ENCODE data around the gene PPY.
"Not testable (repeated sequence)": the region's sequence is repeated elsewhere in the genome, so short reads cannot be mapped to it uniquely, and the experiment has no call there.

PPY gene, protein sequence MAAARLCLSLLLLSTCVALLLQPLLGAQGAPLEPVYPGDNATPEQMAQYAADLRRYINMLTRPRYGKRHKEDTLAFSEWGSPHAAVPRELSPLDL

DNA sequence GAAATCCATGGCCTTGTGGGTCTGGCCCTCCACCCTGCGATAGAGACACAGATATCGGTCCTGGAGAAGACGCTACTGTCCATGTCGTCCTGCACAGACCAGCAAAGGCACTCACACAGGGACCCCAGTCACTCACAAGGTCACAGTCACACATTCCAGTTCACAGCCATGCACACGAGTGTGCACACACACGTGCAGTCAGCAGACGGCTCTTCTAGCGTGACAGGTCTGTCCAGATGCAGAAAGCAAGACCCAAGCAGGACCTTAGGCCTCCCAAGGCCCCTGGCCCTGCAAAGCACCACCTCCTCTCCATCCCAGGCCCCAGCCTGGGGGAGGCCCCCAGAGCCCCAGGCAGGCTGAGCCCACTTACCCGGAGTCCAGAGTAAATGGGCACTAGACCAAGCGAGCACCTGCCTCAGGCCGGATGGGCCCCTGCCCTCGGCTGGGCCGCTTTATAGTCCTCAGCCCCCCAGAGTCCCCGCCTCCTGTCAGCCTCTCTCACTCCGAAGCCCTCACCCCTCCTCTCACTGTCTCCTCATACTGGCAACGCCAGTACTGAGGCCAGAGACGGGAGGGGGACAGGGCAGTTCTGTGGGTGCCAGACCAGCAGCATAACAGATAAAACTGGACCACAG is at the start of gene PPY:
Gene PPY, minus strand, starts transcription at position 426 of the 635 bp plus-strand sequence. CDS start 822 bp downstream, outside the sequence.
- DNase-seq (ENCODE audit: low spot score): no peak

DNA sequence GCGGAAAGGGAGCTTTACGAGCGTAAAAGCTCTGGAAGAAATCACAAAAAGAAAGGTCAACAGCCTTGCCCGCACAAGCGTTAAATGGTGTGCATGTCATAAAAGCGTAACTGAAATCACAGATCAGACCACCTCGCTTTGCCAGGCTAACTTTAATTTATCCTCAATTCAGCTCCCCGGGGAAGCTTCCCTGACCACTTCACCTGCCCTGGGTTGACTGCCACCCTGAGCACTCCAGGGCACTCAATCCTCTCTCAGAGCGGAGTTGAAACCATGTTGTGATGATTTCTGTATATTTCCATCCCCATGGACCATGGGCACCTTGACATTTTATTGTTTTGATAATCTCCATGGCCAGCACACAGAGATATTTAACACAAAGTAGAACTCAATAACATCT is 46.0 kb upstream of the PPY start:
- no peak for DNase-seq (ENCODE audit: low spot score)

DNA sequence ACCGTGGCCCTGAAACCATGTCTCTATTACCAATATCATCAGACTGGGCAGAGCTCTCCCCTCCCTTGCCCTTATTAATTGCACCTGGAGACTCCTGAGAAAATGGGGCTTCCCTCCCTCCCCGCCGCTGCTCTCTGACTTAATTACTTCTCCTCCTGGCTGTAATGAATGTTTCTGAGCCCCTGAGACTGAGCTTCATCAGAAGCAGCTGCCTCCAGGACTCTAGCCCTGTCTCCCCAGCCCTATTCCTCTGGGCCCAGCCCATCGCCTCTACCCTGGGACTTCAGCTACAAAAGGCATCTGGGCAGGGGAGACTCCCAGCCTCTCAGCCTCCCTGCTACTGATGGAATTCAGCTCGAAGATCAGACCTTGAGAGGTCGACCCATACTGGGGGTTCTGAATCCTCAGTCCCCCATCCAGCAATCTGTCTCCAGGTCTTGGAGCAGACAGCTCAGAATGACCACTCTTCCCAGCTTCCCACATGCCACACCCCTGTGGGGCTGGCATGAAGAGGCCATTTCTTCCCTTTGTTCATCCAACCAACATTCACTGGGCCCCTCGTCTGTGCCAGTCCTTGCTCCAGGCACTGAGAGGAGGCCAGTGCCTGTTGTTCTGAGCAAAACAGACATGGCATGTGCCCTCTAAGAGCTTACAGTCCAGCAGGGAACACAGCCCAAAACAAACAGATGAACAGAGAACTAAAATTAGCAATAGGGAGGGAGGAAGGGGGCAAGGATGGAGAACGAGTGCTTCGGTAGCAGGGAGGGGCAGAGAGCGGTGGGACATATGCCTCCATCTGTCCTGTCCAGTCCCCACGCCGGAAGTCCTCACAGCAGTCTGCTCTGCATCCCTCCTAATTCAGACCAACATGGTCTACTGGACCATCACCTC is 45.1 kb upstream of the PPY start:
- no peak for DNase-seq (ENCODE audit: low spot score)

DNA sequence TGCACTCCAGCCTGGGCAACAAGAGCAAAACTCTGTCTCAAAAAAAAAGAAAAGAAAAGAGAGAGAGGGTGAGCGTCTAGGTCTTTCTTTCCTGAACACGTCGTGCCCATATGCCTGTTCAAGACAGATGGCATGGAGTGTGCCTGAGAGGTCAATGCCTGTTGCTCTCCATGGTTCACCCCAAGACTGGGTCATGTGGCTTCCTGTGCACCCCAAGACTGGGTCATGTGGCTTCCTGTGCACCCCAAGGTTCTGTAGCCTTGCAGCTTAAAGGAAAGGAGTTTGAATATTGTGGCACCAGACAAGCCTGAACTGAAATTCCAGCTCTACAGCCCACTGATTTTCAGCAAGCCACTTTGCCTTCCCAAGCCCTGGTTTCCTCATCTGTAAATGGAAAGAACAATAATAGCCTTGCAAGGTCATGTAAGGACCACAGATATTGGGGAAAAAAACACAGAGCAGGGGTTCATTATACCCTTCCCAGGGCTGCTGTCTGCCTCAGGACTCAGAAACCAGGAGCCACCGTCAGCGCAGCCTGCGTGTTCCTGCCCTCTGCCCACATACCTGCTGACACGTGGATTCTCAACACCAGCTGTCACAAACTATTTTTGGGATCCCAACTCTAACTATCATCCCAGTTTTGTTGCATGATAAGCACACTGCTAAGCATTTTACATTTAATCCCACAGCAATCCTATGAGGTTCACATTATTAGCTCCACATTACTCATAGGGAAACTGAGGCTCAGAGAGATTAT is 44.1 kb upstream of the PPY start:
- DNase-seq (ENCODE audit: low spot score): no peak

DNA sequence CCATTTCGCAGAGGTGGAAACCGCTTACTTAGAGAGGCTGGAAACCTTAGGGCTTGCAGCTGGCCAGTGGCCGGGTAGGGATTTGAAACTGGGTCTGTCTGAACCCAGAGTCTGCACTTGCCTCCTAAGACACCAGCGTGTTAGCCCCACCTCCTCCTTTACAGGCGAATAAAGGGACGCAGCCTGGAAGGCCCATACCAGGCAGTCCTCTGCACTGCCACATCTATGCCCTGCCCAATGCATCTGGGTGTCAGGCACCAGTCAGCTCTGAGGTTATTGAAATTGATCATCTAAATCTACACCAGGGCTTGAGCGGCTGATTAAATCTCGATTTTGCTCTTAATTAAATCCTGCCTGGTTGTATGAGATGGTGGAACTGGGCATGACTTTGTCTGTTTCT is 42.2 kb upstream of the PPY start:
- no peak for DNase-seq (ENCODE audit: low spot score)

DNA sequence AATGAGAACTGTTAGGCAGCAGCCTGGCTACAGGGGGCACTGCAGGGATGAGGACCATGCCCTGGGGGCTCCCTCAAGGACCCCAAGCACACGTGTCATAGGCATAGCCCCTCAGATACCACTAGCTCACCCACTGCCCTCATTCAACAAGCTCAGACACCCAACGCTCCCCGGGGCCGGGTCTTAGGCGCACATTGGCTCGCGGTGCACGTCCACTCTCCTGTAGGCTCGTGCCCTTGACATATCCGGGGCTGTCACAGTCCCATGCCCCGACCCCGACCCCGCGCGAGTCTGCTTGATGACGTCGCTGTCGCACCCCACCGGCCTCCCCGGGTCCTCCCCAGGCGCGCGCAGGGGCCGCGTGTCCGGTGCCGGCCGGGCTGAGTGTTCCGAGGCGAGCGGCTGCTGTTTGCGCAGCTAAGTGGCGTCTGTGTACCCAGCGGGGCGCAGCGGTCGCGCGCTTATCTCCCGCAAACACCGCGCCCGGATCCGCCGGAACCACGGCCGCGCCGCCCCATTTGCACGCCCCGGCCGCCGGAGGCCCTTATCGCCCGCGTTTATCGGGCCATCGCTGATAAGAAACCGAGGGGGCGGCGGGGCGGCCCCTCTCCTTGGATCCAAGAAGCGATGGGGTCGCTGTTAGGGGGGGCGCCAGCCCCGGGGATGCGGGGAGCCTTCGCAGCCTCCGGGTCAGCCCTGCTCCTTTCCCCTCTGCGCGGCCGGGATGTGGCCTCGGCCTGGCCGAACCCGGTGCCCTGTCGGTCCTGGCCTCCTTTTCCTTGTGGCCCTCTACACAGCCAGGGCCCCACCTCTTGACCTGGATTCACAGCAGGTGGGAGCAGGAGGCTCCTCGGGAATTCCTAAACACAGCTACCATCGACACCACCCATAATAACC is 41.5 kb upstream of the PPY start:
- no peak for DNase-seq (ENCODE audit: low spot score)

DNA sequence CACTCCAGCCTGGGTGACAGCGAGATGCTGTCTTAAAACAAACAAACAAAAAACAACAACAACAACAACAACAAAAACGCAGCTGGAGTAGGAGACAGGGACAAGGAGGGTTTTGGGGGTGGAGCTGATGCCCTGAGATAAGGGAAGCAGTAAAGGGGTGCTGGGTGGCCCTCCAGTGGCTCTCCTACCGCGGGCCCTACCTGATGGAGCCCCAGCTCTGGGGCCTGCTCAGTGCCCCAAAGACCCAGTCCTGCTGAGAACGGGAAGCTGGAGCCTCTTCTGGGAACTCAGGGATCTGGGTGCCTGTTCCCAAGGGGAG is 40.9 kb upstream of the PPY start:
- DNase-seq (ENCODE audit: low spot score): no peak

DNA sequence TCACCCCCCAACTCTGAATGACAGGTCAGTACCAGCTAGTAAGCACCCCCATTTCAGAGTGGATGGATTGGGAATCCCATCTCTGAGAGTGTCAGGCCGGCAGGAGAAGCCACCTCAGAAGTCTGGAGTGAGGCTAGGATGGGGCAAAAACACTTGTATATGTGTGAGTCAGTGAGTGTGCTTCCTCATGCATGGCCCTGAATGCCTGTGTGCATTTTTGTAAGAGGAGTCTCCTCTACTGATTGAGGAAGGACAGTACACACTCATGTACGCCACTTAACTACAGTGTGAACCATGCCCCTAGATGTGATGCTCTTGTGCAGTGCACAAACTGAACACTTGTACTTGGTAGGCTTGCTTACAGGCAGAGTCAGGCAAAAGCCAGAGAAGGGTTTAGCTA is 39.9 kb upstream of the PPY start:
- DNase-seq (ENCODE audit: low spot score): no peak

DNA sequence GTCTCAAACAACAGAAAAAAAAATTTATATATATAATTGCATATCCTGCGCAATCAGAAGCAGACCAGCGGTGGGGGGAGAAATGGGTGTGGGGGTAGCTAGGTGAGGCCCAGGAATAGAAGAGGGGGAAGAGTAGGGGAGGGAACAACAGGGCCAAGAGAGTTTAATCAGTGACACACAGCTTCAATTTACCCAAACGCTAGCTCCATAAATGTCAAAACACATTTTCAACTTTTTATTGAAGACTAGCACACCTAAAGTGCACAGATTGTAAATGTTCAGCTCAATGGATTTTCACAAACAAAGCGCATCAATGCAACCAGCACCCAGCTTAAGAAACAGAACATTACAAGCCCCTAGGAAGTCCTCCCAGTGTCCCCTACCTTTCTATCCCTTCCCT is 37.4 kb upstream of the PPY start:
- no peak for DNase-seq (ENCODE audit: low spot score)

DNA sequence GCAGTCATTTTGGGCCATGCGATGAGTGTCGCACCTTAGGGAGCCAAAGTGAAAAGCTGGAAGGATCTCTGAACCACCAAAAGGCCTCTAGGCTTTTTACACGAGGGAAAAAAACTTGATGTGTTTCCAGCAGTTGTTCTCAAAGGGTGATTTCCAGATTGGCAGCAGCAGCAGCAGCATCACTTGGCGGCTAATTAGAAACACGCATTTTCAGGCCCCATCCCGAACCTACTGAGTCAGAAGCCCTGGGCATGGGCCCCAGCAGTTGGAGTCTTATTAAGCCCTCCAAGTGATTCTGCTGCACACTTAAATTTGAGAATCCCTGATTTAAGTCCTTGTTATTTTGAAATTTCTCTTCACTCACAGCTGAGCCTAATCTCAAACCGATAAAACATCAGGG is 36.7 kb upstream of the PPY start:
- no peak for DNase-seq (ENCODE audit: low spot score)

DNA sequence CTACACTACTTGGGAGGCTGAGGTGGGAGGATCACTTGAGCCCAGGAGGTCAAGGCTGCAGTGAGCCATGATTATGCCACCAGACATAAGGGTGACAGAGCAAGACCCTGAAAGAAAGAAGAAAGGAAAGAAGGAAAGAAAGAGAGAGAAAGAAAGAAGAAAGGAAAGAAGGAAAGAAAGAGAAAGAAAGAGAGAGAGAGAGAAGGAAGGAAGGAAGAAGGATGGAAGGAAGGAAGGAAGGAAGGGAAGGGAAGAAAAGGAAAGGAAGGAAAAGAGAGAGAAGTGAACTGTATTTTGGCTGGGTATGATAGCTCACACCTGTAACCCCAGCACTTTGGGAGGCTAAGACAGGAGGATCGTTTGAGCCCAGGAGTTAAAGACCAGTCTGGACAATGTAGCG is 35.8 kb upstream of the PPY start:
- no peak for DNase-seq (ENCODE audit: low spot score)

DNA sequence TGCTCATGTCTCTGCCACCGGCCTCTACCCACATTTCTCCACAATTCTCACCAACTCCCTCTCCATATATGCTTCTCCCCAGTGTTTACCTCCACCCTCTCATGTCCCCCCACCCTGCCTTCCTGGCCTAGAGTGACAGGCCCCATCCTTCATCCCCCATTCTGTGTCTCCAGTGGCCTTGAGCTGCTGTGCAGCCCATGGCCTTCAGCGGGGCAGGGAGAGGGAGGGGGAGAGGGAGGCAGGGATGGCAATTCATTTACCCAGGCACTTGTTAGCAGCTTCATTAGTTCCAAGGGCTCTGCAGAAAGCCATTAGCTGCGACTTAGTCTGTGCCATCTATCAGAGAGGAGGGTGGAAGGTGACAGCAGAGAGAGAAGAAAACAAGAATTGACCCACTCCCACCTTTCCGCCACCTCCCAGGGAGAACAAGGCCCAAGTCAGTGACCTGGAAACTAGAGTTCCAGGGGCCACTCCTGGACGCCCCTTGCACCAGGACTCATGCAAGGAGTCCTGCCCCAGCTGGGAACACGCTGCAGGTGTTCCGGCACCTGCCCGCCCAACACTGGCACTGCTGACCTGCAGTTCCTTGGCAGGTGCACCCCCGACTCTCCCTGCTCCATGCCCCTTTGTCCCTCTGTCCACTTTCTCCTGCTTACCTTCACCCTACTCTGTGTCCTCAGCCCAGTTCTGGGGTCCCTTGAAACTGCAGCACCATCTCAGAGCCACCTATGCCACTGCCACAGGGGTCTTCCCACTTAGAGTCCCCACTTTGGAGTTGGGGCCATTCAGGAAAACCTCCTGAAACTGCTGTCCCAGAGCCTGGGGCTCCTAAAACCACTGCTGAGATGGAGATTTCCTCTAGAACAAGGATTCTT is 34.9 kb upstream of the PPY start:
- no peak for DNase-seq (ENCODE audit: low spot score)

DNA sequence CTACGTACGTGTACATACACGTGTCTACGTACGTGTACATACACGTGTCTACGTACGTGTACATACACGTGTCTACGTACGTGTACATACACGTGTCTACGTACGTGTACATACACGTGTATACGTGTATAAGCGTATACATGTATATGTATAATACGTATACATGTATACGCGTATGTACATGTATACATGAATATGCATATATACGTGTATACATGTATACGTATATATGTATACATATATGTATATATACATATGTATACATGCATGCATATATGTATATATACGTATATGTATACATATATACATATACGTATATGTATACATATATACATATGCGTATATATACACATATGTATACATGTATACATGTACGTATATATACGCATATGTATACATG is 33.6 kb upstream of the PPY start:
- no peak for DNase-seq (ENCODE audit: low spot score)

DNA sequence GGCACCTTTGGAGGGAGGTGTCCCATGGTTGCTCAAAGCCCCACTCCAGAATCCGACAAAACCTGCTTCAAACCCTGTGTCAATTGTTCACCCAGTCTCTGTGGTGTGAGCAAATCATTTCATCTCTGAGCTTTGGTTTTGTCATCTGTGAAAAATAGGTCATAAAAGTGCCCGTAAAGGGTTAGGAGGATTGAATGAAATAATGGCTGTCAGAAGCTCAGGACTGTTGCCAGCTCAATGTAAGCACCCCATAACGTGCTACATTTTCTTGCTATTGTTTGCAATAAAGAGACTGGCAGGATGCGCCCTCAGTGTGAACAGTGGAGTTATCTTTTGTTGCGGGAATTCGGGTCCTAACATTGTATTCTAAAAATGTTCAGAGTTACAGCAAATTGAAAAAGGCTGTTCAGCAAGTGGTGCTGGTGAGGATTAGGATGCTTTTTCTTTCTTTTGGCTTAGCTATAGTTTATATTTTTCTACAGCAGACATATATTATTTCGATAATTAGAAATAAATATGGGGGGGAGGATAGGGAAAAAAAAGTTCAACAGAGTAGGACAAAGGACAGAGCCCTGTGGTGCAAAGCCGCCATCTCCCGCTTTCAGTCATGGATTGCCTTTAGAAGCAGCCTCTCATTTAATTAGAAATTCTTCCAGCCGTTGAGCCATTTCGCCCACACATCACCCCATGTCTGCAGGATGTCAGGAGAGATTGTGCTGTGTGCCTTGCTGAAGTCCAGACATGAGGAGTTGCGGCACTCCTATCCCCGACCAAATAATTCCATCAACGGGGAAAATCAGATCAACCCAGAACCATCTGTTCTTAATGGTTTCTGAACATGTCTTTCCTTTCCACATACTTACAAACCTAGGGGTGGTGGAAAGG is 32.3 kb upstream of the PPY start:
- no peak for DNase-seq (ENCODE audit: low spot score)

DNA sequence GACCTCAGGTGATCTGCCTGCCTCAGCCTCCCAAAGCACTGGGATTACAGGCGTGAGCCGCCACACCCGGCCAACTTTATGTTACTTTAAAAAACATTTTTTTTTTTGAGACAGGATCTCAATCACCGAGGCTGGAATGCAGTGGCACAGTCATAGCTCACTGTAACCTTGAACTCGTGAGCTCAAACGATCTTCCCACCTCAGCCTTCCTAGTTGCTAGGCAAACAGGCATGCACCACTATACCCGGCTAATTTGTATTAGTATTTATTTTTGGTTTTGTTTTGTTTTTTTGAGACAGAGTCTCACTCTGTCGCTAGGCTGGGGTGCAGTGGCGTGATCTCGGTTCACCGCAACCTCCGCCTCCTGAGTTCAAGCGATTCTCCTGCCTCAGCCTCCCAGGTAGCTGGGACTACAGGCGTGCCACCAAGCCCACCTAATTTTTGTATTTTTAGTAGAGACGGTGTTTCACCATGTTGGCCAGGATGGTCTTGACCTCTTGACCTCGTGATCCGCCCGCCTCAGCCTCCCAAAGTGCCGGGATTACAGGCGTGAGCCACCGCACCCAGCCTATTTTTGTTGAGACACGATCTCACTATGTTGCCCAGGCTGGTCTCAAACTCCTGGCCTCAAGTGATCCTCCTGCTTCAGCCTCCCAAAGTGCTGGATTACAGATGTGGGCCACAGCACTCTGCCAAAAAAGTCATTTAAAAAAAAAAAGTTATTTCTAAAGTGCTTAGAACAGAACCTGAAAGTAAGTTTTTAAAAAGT is 30.4 kb upstream of the PPY start:
- DNase-seq (ENCODE audit: low spot score): not testable (repeated sequence)

DNA sequence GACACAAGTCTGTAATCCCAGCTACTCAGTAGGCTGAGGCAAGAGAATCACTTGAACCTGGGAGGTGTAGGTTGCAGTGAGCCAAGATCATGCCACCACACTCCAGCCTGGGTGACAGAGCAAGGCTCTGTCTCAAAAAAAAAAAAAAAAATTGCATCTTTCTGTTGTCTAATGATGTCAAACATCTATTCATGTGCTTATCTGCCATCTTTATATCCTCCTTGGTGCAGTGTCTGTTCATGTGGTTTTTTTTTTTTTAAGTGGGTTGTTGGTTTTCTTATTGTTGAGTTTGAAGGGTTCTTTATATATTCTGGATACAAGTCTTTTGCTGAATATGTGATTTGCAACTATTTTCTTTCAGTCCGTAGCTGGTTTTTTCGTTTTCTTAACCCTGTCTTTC is 29.2 kb upstream of the PPY start:
- DNase-seq (ENCODE audit: low spot score): not testable (repeated sequence)

DNA sequence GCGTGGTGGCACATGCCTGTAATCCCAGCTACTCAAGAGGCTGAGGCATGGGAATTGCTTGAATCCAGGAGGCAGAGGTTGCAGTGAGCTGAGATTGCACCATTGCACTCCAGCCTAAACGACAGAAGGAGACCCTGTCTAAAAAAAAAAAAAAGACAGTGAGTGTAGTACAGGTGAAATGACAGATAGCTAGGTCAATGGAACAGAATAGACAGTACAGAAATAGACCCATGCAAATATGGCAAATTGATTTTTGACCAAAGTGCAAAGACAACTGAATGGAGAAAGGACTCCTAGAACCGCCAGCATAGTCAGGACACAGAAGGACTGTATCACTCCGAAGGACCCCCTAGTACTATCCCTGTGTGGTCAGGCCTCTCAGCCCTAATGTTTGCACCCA is 28.1 kb upstream of the PPY start:
- no peak for DNase-seq (ENCODE audit: low spot score)

DNA sequence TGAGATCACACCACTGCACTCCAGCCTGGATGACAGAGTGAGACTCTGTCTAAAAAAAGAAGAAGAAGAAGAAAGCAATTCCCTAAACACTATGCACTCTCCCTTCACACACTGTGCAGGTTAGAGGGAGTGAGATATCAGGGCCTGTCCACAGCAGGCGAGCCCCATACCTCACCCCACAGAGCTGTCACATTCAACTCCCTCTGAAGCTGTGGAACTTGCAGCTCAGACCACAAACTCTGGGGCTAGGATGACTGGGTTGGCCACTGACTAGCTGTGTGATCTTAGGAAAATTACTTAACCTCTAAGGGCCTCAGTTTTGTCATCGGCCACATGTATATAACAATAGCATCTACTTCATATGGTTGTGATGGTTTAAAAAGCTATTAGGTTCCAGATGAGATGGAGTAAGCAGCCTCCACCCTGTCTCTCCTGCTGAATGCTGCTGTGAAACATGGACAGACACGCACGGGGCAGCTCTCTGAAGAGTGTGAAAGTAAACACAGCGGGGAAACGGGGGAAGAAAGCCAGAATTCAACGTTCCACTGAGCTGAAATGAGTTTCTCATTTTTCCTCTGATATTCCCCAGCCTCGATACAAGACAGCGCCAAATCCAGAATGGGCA is 25.1 kb upstream of the PPY start:
- no peak for DNase-seq (ENCODE audit: low spot score)

DNA sequence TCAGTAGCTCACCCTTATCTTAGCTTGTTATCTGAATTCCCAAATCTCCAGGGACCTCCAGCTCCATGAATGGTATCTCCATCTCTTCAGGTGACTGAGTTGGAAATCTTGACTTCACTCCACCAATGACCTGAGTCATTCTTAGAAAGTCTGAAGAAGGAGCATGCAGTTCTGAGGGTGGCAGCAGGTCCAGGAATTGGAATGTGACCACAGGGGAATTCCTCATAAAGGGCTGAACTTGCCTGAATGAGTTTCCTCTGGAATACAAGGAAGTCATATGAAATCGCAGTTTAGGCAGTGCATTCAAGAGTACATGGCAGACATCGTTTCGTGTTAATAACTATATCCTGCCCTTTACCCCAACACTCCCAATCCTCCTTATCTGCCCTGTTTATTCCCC is 24.0 kb upstream of the PPY start:
- DNase-seq (ENCODE audit: low spot score): no peak
